ENCODE data around the gene ZBTB5.

Gene ZBTB5

GRCh38 chr9:37449862-37450632 lies 15.2 kb downstream of the ZBTB5 start:
- no peak for DNase-seq (ENCODE audit: extremely low read depth, insufficient read length)
- no peak for TF ChIP-seq CTCF (IDR thresholded peaks at IDR 0.05; ENCODE audit: insufficient read depth, low read length, poor library complexity, severe bottlenecking)
- Histone ChIP-seq H3K27me3 (replicated peaks; ENCODE audit: control insufficient read depth, insufficient read depth, low read length) (no peaks in the 10 kb centered on the region), H3K4me3 (replicated peaks; ENCODE audit: low read depth, low read length) (no peak overlapping the region), H3K36me3 (ENCODE audit: control insufficient read depth, insufficient read depth, low read length) (peaks cover 2% of the 10 kb centered on the region; the same call in 1 of the 2 replicates)

GRCh38 chr9:37447111-37447510 lies 18.1 kb downstream of the ZBTB5 start:
- Histone ChIP-seq H3K27me3 (replicated peaks; ENCODE audit: control insufficient read depth, insufficient read depth, low read length) (no peaks in the 10 kb centered on the region), H3K36me3 (ENCODE audit: control insufficient read depth, insufficient read depth, low read length) (peaks cover 2% of the 10 kb centered on the region; the same call in 1 of the 2 replicates), H3K4me3 (replicated peaks; ENCODE audit: low read depth, low read length) (no peak overlapping the region)
- TF ChIP-seq CTCF (IDR thresholded peaks at IDR 0.05; ENCODE audit: insufficient read depth, low read length, poor library complexity, severe bottlenecking): no peak
- no peak for DNase-seq (ENCODE audit: extremely low read depth, insufficient read length)

- H3K4me3 ChIP-seq (replicated peaks; ENCODE audit: low read depth, low read length): no peak overlapping the region
- no peak for DNase-seq (ENCODE audit: extremely low read depth, insufficient read length)
- H3K36me3 ChIP-seq (ENCODE audit: control insufficient read depth, insufficient read depth, low read length): peaks cover 8% of the 10 kb centered on the region
- no peaks in the 10 kb centered on the region for H3K27me3 ChIP-seq (replicated peaks; ENCODE audit: control insufficient read depth, insufficient read depth, low read length)
- TF ChIP-seq CTCF (IDR thresholded peaks at IDR 0.05; ENCODE audit: insufficient read depth, low read length, poor library complexity, severe bottlenecking): no peak
Observed at GRCh38 chr9:37446401-37446800, 18.8 kb downstream of the ZBTB5 start.

- no peak for DNase-seq (ENCODE audit: extremely low read depth, insufficient read length)
- H3K27me3 ChIP-seq (replicated peaks; ENCODE audit: control insufficient read depth, insufficient read depth, low read length): no peaks in the 10 kb centered on the region
- no peak overlapping the region for H3K4me3 ChIP-seq (replicated peaks; ENCODE audit: low read depth, low read length)
- H3K36me3 ChIP-seq (ENCODE audit: control insufficient read depth, insufficient read depth, low read length): peaks cover 10% of the 10 kb centered on the region
- TF ChIP-seq CTCF (IDR thresholded peaks at IDR 0.05; ENCODE audit: insufficient read depth, low read length, poor library complexity, severe bottlenecking): no peak
Observed at GRCh38 chr9:37445832-37446231, 19.4 kb downstream of the ZBTB5 start.

GRCh38 chr9:37444890-37445289 lies 20.4 kb downstream of the ZBTB5 start:
- no peak for TF ChIP-seq CTCF (IDR thresholded peaks at IDR 0.05; ENCODE audit: insufficient read depth, low read length, poor library complexity, severe bottlenecking)
- H3K36me3 ChIP-seq (ENCODE audit: control insufficient read depth, insufficient read depth, low read length): peaks cover 14% of the 10 kb centered on the region
- no peak overlapping the region for H3K4me3 ChIP-seq (replicated peaks; ENCODE audit: low read depth, low read length)

More at GRCh38 chr9:37444890-37445289, 20.4 kb downstream of the ZBTB5 start:
- DNase-seq (ENCODE audit: extremely low read depth, insufficient read length): no peak
- H3K27me3 ChIP-seq (replicated peaks; ENCODE audit: control insufficient read depth, insufficient read depth, low read length): no peaks in the 10 kb centered on the region
